OCI-LY1 (cell line): ENCODE data around the gene CLDN5.

Source experiments
- H2AFZ ChIP-seq: fragments of 200-600 bp; sonication (generic), shearing (Covaris generic); 2 replicates; pipeline ENCODE4 v1.6.0; 2014; ENCODE audit warnings: antibody characterized with exemption, mild to moderate bottlenecking, low read length
- H3F3A ChIP-seq: fragments of 200-600 bp; sonication (generic), shearing (Covaris generic); 2 replicates; pipeline ENCODE4 v1.6.0; 2014; ENCODE audit warnings: mild to moderate bottlenecking, antibody characterized with exemption, low read length, moderate library complexity; ENCODE audit not compliant: insufficient read depth
- H3K27ac ChIP-seq: fragments of 200-600 bp; sonication (generic); 2 replicates; pipeline ENCODE4 v1.5.1; 2014; ENCODE audit warnings: low read length, mixed run types, mild to moderate bottlenecking, low read depth; ENCODE audit not compliant: poor library complexity, severe bottlenecking
- H3K27me3 ChIP-seq: fragments of 200-600 bp; sonication (generic); 2 replicates; pipeline ENCODE4 v1.6.0; 2014; ENCODE audit warnings: antibody characterized with exemption, mild to moderate bottlenecking, low read length, moderate library complexity; ENCODE audit not compliant: insufficient read depth
- H3K36me3 ChIP-seq: fragments of 200-600 bp; sonication (generic); 2 replicates; pipeline ENCODE4 v1.6.1; 2014; ENCODE audit warnings: mild to moderate bottlenecking, antibody characterized with exemption, low read length, moderate library complexity, mixed read lengths; ENCODE audit not compliant: insufficient read depth
- H3K4me1 ChIP-seq: fragments of 200-600 bp; sonication (generic); 2 replicates; pipeline ENCODE4 v1.5.1; 2014; ENCODE audit warnings: mild to moderate bottlenecking, low read length, moderate library complexity; ENCODE audit not compliant: insufficient read depth, severe bottlenecking
- H3K4me2 ChIP-seq: fragments of 200-600 bp; sonication (generic), shearing (Covaris generic); 2 replicates; pipeline ENCODE4 v1.6.1; 2014; ENCODE audit warnings: low read length
- H3K4me3 ChIP-seq: fragments of 200-600 bp; sonication (generic); 2 replicates; pipeline ENCODE4 v1.5.1; 2014; ENCODE audit warnings: low read length, low read depth, mild to moderate bottlenecking, mixed read lengths; ENCODE audit not compliant: poor library complexity, severe bottlenecking
- H3K79me2 ChIP-seq: fragments of 200-600 bp; shearing (Covaris generic); 2 replicates; pipeline ENCODE4 v1.6.1; 2016; ENCODE audit warnings: mixed run types, low read length, mixed read lengths; ENCODE audit not compliant: insufficient read depth
- H3K9ac ChIP-seq: fragments of 200-600 bp; sonication (generic), shearing (Covaris generic); 2 replicates; pipeline ENCODE4 v1.6.1; 2014; ENCODE audit warnings: mild to moderate bottlenecking, low read length, mixed read lengths
- H3K9me2 ChIP-seq: fragments of 200-600 bp; sonication (generic), shearing (Covaris generic); 2 replicates; pipeline ENCODE4 v1.6.1; 2014; ENCODE audit warnings: low read depth, mild to moderate bottlenecking, low read length, mixed read lengths
- H3K9me3 ChIP-seq: fragments of 200-600 bp; shearing (Covaris generic); 2 replicates; pipeline ENCODE4 v1.6.1; 2014; ENCODE audit warnings: low read length, mixed read lengths
- H4K20me1 ChIP-seq: fragments of 200-600 bp; sonication (generic), shearing (Covaris generic); 2 replicates; pipeline ENCODE4 v1.6.0; 2016; ENCODE audit warnings: mild to moderate bottlenecking, low read length; ENCODE audit not compliant: insufficient read depth
- CTCF ChIP-seq: fragments of 200-600 bp; sonication (generic), shearing (Covaris generic); IDR thresholded peaks from 2 replicates; pipeline ENCODE4 v1.5.1; 2017; ENCODE audit warnings: mild to moderate bottlenecking, antibody characterized with exemption, low read length, moderate library complexity, mixed read lengths
- EZH2 ChIP-seq: fragments of 200-600 bp; sonication (generic), shearing (Covaris generic); IDR thresholded peaks from 2 replicates; pipeline ENCODE4 v1.8.0; 2017; ENCODE audit warnings: borderline replicate concordance, mixed run types, mild to moderate bottlenecking, antibody characterized with exemption, low read length, moderate library complexity, mixed read lengths

The CLDN5 gene

GRCh38 chr22:19569976-19570375, 45.8 kb upstream of the CLDN5 start:
- Histone ChIP-seq H4K20me1 (no peaks in the 10 kb centered on the region), H3K27ac (no peak overlapping the region), H3K9me2 (no peaks in the 10 kb centered on the region), H3K4me2 (no peak overlapping the region), H3K9me3 (no peaks in the 10 kb centered on the region), H3K9ac (no peak overlapping the region), H3K36me3 (no peaks in the 10 kb centered on the region), H3F3A (no peaks in the 10 kb centered on the region), H3K4me3 (no peak overlapping the region), H3K79me2 (no peaks in the 10 kb centered on the region), H3K27me3 (peaks cover 5% of the 10 kb centered on the region; the same call in 1 of the 2 replicates), H3K4me1 (no peaks in the 10 kb centered on the region), H2AFZ (no peak overlapping the region)
- TF ChIP-seq EZH2 (no peak), CTCF (no peak)

GRCh38 chr22:19569276-19569640, 45.0 kb upstream of the CLDN5 start:
- TF ChIP-seq CTCF (no peak), EZH2 (no peak)
- H3K9ac ChIP-seq, result no peak overlapping the region
- no peak overlapping the region for H2AFZ ChIP-seq
- H3F3A ChIP-seq, result no peaks in the 10 kb centered on the region
- H3K36me3 ChIP-seq, result no peaks in the 10 kb centered on the region
- no peak overlapping the region for H3K27ac ChIP-seq
- no peak overlapping the region for H3K4me3 ChIP-seq
- H3K9me3 ChIP-seq, result no peaks in the 10 kb centered on the region
- H4K20me1 ChIP-seq, result no peaks in the 10 kb centered on the region
- H3K9me2 ChIP-seq, result no peaks in the 10 kb centered on the region
- no peaks in the 10 kb centered on the region for H3K79me2 ChIP-seq
- H3K4me2 ChIP-seq, result no peak overlapping the region
- peaks cover 5% of the 10 kb centered on the region; the same call in 1 of the 2 replicates for H3K27me3 ChIP-seq
- no peaks in the 10 kb centered on the region for H3K4me1 ChIP-seq

GRCh38 chr22:19568337-19569275, 44.4 kb upstream of the CLDN5 start:
- no peaks in the 10 kb centered on the region for H3K9me3 ChIP-seq
- peaks cover 5% of the 10 kb centered on the region; the same call in 1 of the 2 replicates for H3K27me3 ChIP-seq
- no peaks in the 10 kb centered on the region for H4K20me1 ChIP-seq
- no peak overlapping the region for H3K27ac ChIP-seq
- no peak overlapping the region for H3K9ac ChIP-seq
- H3F3A ChIP-seq, result no peaks in the 10 kb centered on the region
- no peak overlapping the region for H3K4me2 ChIP-seq
- H2AFZ ChIP-seq, result no peak overlapping the region
- no peaks in the 10 kb centered on the region for H3K4me1 ChIP-seq
- no peaks in the 10 kb centered on the region for H3K9me2 ChIP-seq
- H3K36me3 ChIP-seq, result no peaks in the 10 kb centered on the region
- TF ChIP-seq CTCF (no peak), EZH2 (no peak)
- H3K79me2 ChIP-seq, result no peaks in the 10 kb centered on the region
- no peak overlapping the region for H3K4me3 ChIP-seq
